Measurements from ENCODE around the gene AP4S1.

- TF ChIP-seq CTCF (IDR thresholded peaks at IDR 0.05 in 8 of 11, conservative IDR thresholded peaks at IDR 0.05 in 3 of 11), result no peak
- TF ChIP-seq POLR2A (IDR thresholded peaks at IDR 0.05), result no peak
- no peak for TF ChIP-seq POLR2AphosphoS5 (IDR thresholded peaks at IDR 0.05)
Observed at GRCh38 chr14:31126680-31127079, 101.2 kb downstream of the AP4S1 start.
